ENCODE data around the gene PPP1R9A. TPM values are rescaled to one million over a fixed set of nuclear protein-coding genes. Genes with fewer than 3 reads are reported as not detected.

Gene PPP1R9A
- total and polyA plus RNA-seq, 8 donors: 18.7 to 28.6 (median 24.3) TPM

GRCh38 chr7:95172420-95172819 lies 265.0 kb downstream of the PPP1R9A start:
- TF ChIP-seq, protein P1, sequence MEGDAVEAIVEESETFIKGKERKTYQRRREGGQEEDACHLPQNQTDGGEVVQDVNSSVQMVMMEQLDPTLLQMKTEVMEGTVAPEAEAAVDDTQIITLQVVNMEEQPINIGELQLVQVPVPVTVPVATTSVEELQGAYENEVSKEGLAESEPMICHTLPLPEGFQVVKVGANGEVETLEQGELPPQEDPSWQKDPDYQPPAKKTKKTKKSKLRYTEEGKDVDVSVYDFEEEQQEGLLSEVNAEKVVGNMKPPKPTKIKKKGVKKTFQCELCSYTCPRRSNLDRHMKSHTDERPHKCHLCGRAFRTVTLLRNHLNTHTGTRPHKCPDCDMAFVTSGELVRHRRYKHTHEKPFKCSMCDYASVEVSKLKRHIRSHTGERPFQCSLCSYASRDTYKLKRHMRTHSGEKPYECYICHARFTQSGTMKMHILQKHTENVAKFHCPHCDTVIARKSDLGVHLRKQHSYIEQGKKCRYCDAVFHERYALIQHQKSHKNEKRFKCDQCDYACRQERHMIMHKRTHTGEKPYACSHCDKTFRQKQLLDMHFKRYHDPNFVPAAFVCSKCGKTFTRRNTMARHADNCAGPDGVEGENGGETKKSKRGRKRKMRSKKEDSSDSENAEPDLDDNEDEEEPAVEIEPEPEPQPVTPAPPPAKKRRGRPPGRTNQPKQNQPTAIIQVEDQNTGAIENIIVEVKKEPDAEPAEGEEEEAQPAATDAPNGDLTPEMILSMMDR (IDR thresholded peaks at IDR 0.05): no peak
- Histone ChIP-seq H3K27me3 (no peaks in the 10 kb centered on the region), H3K4me1 (no peaks in the 10 kb centered on the region), H3K9me3 (no peaks in the 10 kb centered on the region), H3K27ac (no peak overlapping the region), H3K36me3 (no peaks in the 10 kb centered on the region), H3K4me3 (no peak overlapping the region)
- DNase-seq (no peak), ATAC-seq (no peak)
- intact Hi-C loops (cut with DNase I): no loop called here

- H3K4me1 ChIP-seq: no peaks in the 10 kb centered on the region
- H3K27me3 ChIP-seq: no peaks in the 10 kb centered on the region
- ATAC-seq: no peak
- H3K27ac ChIP-seq: no peak overlapping the region
- intact Hi-C loops (cut with DNase I): no loop called here
- no peak for DNase-seq
- TF ChIP-seq, protein P1 (IDR thresholded peaks at IDR 0.05): no peak
- H3K4me3 ChIP-seq: no peak overlapping the region
- H3K36me3 ChIP-seq: no peaks in the 10 kb centered on the region
- peaks cover 0 to 4% of the 10 kb centered on the region in 2 donors for H3K9me3 ChIP-seq
Measured at GRCh38 chr7:95190515-95190914, 283.1 kb downstream of the PPP1R9A start.

GRCh38 chr7:95191795-95192194 lies 284.4 kb downstream of the PPP1R9A start:
- DNase-seq (no peak), ATAC-seq (no peak)
- H3K27ac ChIP-seq: no peak overlapping the region
- no peaks in the 10 kb centered on the region for H3K27me3 ChIP-seq
- H3K4me3 ChIP-seq: no peak overlapping the region
- H3K9me3 ChIP-seq: peaks cover 0 to 4% of the 10 kb centered on the region in 2 donors
- TF ChIP-seq, protein P1 (IDR thresholded peaks at IDR 0.05): no peak
- intact Hi-C loops (cut with DNase I): no loop called here
- no peaks in the 10 kb centered on the region for H3K4me1 ChIP-seq
- H3K36me3 ChIP-seq: no peaks in the 10 kb centered on the region

DNA sequence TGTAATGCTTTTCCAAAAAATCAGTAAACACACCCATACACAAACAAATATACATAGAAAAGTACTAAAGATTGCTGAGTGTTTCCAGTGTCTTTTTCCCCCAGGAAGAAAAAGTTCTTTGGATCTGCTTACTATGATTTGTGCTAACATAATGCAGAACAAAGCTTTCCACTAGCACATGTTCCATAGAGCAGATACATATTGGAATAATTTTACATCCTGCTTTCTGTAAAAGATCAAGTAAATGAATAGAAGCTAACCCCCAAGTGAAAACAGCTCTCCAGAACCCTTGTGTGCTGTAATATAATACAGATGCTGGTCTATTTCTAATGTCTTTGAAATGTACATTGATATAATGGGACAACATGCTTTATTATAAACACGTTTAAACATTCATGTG lies 291.5 kb downstream of the PPP1R9A start:
- H3K4me1 ChIP-seq: no peaks in the 10 kb centered on the region
- TF ChIP-seq, protein P1 (IDR thresholded peaks at IDR 0.05): no peak
- no peaks in the 10 kb centered on the region for H3K36me3 ChIP-seq
- intact Hi-C loops (cut with DNase I): no loop called here
- DNase-seq (no peak), ATAC-seq (no peak)
- no peak overlapping the region for H3K27ac ChIP-seq
- H3K27me3 ChIP-seq: no peaks in the 10 kb centered on the region
- H3K4me3 ChIP-seq: no peak overlapping the region
- no peaks in the 10 kb centered on the region for H3K9me3 ChIP-seq

DNA sequence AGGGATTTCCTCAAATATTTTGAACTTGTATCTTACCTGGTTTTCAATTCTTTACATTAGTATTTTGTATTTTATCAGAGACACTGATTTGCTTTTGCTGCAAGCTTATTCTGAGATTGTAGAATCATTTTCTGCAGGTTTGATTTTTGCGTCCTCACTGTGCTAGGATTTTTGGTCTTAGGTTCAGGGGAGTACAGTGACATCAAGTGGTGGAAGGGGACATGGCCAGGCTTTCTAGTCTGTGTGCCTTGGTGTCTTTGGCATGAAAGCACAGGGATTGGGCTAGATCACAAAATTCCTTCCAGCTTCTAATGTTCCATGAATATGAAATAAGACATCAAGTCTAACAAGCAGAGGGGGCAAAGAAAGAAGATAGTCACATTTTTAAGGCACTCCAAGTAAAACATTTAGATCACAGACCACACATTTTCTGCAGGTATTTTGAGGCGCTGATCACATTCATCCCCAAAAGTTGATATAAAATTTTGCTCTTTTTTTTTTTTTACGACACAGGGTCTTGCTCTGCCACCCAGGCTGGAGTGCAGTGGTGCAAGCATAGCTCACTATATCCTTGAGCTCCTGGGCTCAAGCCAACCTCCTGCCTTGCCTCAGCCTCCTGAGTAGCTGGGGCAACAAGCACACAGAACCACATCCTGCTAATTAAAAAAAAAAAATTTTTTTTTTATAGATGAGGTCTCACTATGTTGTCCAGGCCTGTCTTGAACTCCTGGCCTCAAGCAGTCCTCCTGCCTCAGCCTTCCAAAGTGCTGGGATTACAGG lies 292.6 kb downstream of the PPP1R9A start:
- Histone ChIP-seq H3K4me1 (no peaks in the 10 kb centered on the region), H3K9me3 (no peaks in the 10 kb centered on the region), H3K4me3 (no peak overlapping the region), H3K27ac (no peak overlapping the region), H3K27me3 (no peaks in the 10 kb centered on the region), H3K36me3 (no peaks in the 10 kb centered on the region)
- ATAC-seq (peak; percentile 90), DNase-seq (peak in 2 of 4 donors; percentile 56 to 76)
- intact Hi-C loops (cut with DNase I): no loop called here
- TF ChIP-seq, protein P1 (IDR thresholded peaks at IDR 0.05): peak; percentile 42 to 48
